NB4 (cell line): Measurements from ENCODE around the gene AZU1.

ENCODE experiments used
- CTCF ChIP-seq: IDR thresholded peaks from one replicate; pipeline ENCODE4 v1.5.1; 2012; ENCODE audit warnings: low read depth, low read length
- MAX ChIP-seq: IDR thresholded peaks from 2 replicates; pipeline ENCODE4 v1.6.1; 2011; ENCODE audit warnings: low read depth, low read length
- MYC ChIP-seq: IDR thresholded peaks from 2 replicates; pipeline ENCODE4 v1.6.1; 2011; ENCODE audit warnings: low read depth, low read length
- POLR2A ChIP-seq: IDR thresholded peaks from 2 replicates; pipeline ENCODE4 v1.6.1; 2011; ENCODE audit warnings: mild to moderate bottlenecking; ENCODE audit not compliant: insufficient read length; ENCODE audit errors: extremely low read depth

- TF ChIP-seq CTCF, result no peak
- TF ChIP-seq POLR2A, result no peak
- TF ChIP-seq MAX, result no peak
- no peak for TF ChIP-seq MYC
These were observed 33.8 kb upstream of the AZU1 start for GRCh38 chr19:793806-794205.
